Putamen (tissue), 1 donor: ENCODE measurements around the gene SPRED1.

ENCODE experiments used
- DNase-seq: peaks from one replicate; pipeline ENCODE4 v3.0.0-alpha.2; 2016; ENCODE audit warnings: low spot score

Gene SPRED1

GRCh38 chr15:38281031-38281430 is 28.4 kb downstream of the SPRED1 start:
- no peak for DNase-seq

GRCh38 chr15:38283010-38283409 is 30.4 kb downstream of the SPRED1 start:
- DNase-seq: no peak

- no peak for DNase-seq
These were observed 32.8 kb downstream of the SPRED1 start for GRCh38 chr15:38285456-38285855.

- no peak for DNase-seq
These were observed 41.5 kb downstream of the SPRED1 start for GRCh38 chr15:38294126-38294525.

GRCh38 chr15:38297623-38298388 is 45.2 kb downstream of the SPRED1 start:
- DNase-seq: no peak

GRCh38 chr15:38299216-38299615 is 46.6 kb downstream of the SPRED1 start:
- DNase-seq: no peak

GRCh38 chr15:38300395-38300794 is 47.8 kb downstream of the SPRED1 start:
- DNase-seq: no peak

GRCh38 chr15:38304481-38304880 is 51.8 kb downstream of the SPRED1 start:
- no peak for DNase-seq

GRCh38 chr15:38307251-38307650 is 54.6 kb downstream of the SPRED1 start:
- DNase-seq: no peak

- no peak for DNase-seq
These were observed 55.4 kb downstream of the SPRED1 start for GRCh38 chr15:38307861-38308641.

- DNase-seq: no peak
These were observed 56.2 kb downstream of the SPRED1 start for GRCh38 chr15:38308797-38309196.

- no peak for DNase-seq
These were observed 59.6 kb downstream of the SPRED1 start for GRCh38 chr15:38312190-38312589.

- DNase-seq: no peak
These were observed 63.7 kb downstream of the SPRED1 start for GRCh38 chr15:38316311-38316710.

GRCh38 chr15:38320181-38320580 is 67.5 kb downstream of the SPRED1 start:
- DNase-seq: no peak

GRCh38 chr15:38320866-38321265 is 68.2 kb downstream of the SPRED1 start:
- no peak for DNase-seq

- no peak for DNase-seq
These were observed 71.3 kb downstream of the SPRED1 start for GRCh38 chr15:38323895-38324294.

- no peak for DNase-seq
These were observed 72.5 kb downstream of the SPRED1 start for GRCh38 chr15:38324939-38325647.

GRCh38 chr15:38325648-38325990 is 73.0 kb downstream of the SPRED1 start:
- no peak for DNase-seq

- DNase-seq: no peak
These were observed 80.1 kb downstream of the SPRED1 start for GRCh38 chr15:38332711-38333110.

GRCh38 chr15:38335116-38335515 is 82.5 kb downstream of the SPRED1 start:
- no peak for DNase-seq

- DNase-seq: no peak
These were observed 91.7 kb downstream of the SPRED1 start for GRCh38 chr15:38344351-38344750.

GRCh38 chr15:38349251-38349650 is 96.6 kb downstream of the SPRED1 start:
- DNase-seq: no peak

- no peak for DNase-seq
These were observed 98.8 kb downstream of the SPRED1 start for GRCh38 chr15:38351466-38351865.
